GM12875 (cell line): ENCODE results near the gene VPS33A.

ENCODE experiments used
- H3K4me3 ChIP-seq: one replicate; pipeline ENCODE4 v1.5.1; 2011; ENCODE audit warnings: low read depth, low read length, control low read depth
- CTCF ChIP-seq: IDR thresholded peaks from 2 replicates; pipeline ENCODE4 v1.5.1; 2011; ENCODE audit warnings: low read depth, mild to moderate bottlenecking, control low read depth, inconsistent platforms, low read length, moderate library complexity, borderline replicate concordance; ENCODE audit not compliant: insufficient read depth

VPS33A gene

GRCh38 chr12:122306407-122306806 lies 40.1 kb upstream of the VPS33A start:
- TF ChIP-seq CTCF = peak; percentile 33; the same call in 1 of the 2 replicates
- no peak overlapping the region for H3K4me3 ChIP-seq

- no peak for TF ChIP-seq CTCF
- no peak overlapping the region for H3K4me3 ChIP-seq
Observed at GRCh38 chr12:122304924-122305323, 38.6 kb upstream of the VPS33A start.

GRCh38 chr12:122303068-122303467 lies 36.8 kb upstream of the VPS33A start:
- H3K4me3 ChIP-seq = no peak overlapping the region
- TF ChIP-seq CTCF = no peak

- no peak for TF ChIP-seq CTCF
- H3K4me3 ChIP-seq = no peak overlapping the region
Observed at GRCh38 chr12:122298071-122298748, 31.9 kb upstream of the VPS33A start.

GRCh38 chr12:122297494-122297893 lies 31.2 kb upstream of the VPS33A start:
- H3K4me3 ChIP-seq = no peak overlapping the region
- no peak for TF ChIP-seq CTCF

GRCh38 chr12:122295877-122296276 lies 29.6 kb upstream of the VPS33A start:
- no peak overlapping the region for H3K4me3 ChIP-seq
- TF ChIP-seq CTCF = no peak

- TF ChIP-seq CTCF = no peak
- H3K4me3 ChIP-seq = no peak overlapping the region
Observed at GRCh38 chr12:122293081-122293480, 26.8 kb upstream of the VPS33A start.
